ENCODE results near the gene DNAH9.

Gene DNAH9

DNA sequence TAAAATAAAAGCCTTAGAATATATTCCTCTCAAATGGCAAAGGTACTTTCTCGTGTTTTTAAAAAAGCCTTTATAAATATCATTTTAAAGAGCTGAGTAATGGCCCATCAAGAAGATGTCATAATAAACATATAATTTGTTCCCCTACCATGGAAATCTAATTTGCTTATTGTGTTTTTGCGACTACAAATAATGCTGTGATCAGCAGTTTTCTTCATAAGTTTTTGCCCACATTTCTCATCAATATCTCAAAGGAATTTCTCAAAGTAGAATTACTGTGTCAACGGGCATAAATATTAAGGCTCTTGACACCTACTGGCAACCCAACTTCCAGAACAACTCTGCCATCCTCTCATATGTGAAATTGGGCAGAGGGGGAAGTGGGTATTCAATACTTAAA lies 381.5 kb downstream of the DNAH9 start:
- no peak for DNase-seq (ENCODE audit: low read depth in 1 of 2, low spot score in 1 of 2)
- Histone ChIP-seq H3K27me3 (ENCODE audit: insufficient read depth, poor library complexity, severe bottlenecking) (no peaks in the 10 kb centered on the region), H3K4me3 (replicated peaks; ENCODE audit: insufficient read depth, low read length) (no peak overlapping the region), H3K27ac (replicated peaks) (no peak overlapping the region)
- TF ChIP-seq SPI1 (IDR thresholded peaks at IDR 0.05; ENCODE audit: borderline replicate concordance, low read depth) (no peak), CTCF (IDR thresholded peaks at IDR 0.05; ENCODE audit: insufficient read depth, low read length) (no peak), POLR2AphosphoS5 (IDR thresholded peaks at IDR 0.05; ENCODE audit: low read depth) (no peak), GABPA (IDR thresholded peaks at IDR 0.05; ENCODE audit: low read depth) (no peak)
- TF ChIP-seq, protein P1, sequence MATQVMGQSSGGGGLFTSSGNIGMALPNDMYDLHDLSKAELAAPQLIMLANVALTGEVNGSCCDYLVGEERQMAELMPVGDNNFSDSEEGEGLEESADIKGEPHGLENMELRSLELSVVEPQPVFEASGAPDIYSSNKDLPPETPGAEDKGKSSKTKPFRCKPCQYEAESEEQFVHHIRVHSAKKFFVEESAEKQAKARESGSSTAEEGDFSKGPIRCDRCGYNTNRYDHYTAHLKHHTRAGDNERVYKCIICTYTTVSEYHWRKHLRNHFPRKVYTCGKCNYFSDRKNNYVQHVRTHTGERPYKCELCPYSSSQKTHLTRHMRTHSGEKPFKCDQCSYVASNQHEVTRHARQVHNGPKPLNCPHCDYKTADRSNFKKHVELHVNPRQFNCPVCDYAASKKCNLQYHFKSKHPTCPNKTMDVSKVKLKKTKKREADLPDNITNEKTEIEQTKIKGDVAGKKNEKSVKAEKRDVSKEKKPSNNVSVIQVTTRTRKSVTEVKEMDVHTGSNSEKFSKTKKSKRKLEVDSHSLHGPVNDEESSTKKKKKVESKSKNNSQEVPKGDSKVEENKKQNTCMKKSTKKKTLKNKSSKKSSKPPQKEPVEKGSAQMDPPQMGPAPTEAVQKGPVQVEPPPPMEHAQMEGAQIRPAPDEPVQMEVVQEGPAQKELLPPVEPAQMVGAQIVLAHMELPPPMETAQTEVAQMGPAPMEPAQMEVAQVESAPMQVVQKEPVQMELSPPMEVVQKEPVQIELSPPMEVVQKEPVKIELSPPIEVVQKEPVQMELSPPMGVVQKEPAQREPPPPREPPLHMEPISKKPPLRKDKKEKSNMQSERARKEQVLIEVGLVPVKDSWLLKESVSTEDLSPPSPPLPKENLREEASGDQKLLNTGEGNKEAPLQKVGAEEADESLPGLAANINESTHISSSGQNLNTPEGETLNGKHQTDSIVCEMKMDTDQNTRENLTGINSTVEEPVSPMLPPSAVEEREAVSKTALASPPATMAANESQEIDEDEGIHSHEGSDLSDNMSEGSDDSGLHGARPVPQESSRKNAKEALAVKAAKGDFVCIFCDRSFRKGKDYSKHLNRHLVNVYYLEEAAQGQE (IDR thresholded peaks at IDR 0.05; ENCODE audit: insufficient replicate concordance, low read depth) = no peak

DNA sequence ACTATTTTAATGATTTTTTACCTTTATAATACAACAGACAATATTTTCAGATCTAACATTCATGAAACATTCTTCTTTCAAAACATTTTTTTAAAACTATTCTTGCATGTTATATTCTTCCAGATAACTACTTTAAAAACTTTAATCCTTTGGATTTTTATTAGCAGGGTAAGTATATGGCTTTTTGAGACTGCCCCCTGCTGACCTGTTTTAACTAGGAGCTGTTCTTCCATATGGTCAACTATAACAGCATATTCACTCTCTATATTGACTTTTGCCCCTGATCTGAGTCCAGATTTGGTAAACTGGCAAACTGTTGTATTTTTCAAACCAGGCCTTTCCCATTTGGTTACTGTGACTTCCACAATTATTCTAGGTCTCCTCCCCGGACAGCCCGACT lies 382.5 kb downstream of the DNAH9 start:
- Histone ChIP-seq H3K4me3 (replicated peaks; ENCODE audit: insufficient read depth, low read length) (no peak overlapping the region), H3K27me3 (ENCODE audit: insufficient read depth, poor library complexity, severe bottlenecking) (no peaks in the 10 kb centered on the region), H3K27ac (replicated peaks) (no peak overlapping the region)
- TF ChIP-seq POLR2AphosphoS5 (IDR thresholded peaks at IDR 0.05; ENCODE audit: low read depth) = no peak
- no peak for TF ChIP-seq SPI1 (IDR thresholded peaks at IDR 0.05; ENCODE audit: borderline replicate concordance, low read depth)
- no peak for TF ChIP-seq CTCF (IDR thresholded peaks at IDR 0.05; ENCODE audit: insufficient read depth, low read length)
- TF ChIP-seq, protein P1 (IDR thresholded peaks at IDR 0.05; ENCODE audit: insufficient replicate concordance, low read depth) = no peak
- no peak for TF ChIP-seq GABPA (IDR thresholded peaks at IDR 0.05; ENCODE audit: low read depth)
- no peak for DNase-seq (ENCODE audit: low read depth in 1 of 2, low spot score in 1 of 2)

DNA sequence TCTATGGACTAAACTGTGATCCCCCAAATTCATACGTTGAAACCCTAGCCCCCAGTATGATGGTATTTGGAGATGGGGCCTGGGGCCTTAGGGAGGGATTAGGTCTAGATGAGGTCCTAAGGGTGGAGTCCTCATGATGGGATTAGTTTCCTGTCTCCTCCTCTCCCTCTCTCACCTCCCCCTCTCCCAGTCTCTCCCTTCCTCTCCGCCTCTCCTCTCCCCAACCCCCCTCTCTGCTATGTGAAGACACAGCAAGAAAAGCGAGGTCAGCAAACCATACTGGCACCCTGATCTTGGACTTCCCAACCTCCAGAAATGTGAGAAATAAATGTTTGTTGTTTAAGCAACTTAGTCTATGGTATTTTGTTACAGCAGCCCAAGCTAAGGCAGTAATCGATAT lies 383.6 kb downstream of the DNAH9 start:
- TF ChIP-seq, protein P1 (IDR thresholded peaks at IDR 0.05; ENCODE audit: insufficient replicate concordance, low read depth) = no peak
- TF ChIP-seq CTCF (IDR thresholded peaks at IDR 0.05; ENCODE audit: insufficient read depth, low read length) = no peak
- no peak for TF ChIP-seq POLR2AphosphoS5 (IDR thresholded peaks at IDR 0.05; ENCODE audit: low read depth)
- TF ChIP-seq SPI1 (IDR thresholded peaks at IDR 0.05; ENCODE audit: borderline replicate concordance, low read depth) = no peak
- no peak for TF ChIP-seq GABPA (IDR thresholded peaks at IDR 0.05; ENCODE audit: low read depth)
- H3K27ac ChIP-seq (replicated peaks) = no peak overlapping the region
- no peak overlapping the region for H3K4me3 ChIP-seq (replicated peaks; ENCODE audit: insufficient read depth, low read length)
- DNase-seq (ENCODE audit: low read depth in 1 of 2, low spot score in 1 of 2) = no peak
- H3K27me3 ChIP-seq (ENCODE audit: insufficient read depth, poor library complexity, severe bottlenecking) = no peaks in the 10 kb centered on the region
